ENCODE results near the gene MLST8.
"Not testable (repeated sequence)": the region's sequence is repeated elsewhere in the genome, so short reads cannot be mapped to it uniquely, and the experiment has no call there.

The MLST8 gene

GRCh38 chr16:2232094-2232990 is 27.1 kb downstream of the MLST8 start:
- DNase-seq (ENCODE audit: low read depth) = no peak

GRCh38 chr16:2233046-2233775 is 28.0 kb downstream of the MLST8 start:
- no peak for DNase-seq (ENCODE audit: low read depth)

DNA sequence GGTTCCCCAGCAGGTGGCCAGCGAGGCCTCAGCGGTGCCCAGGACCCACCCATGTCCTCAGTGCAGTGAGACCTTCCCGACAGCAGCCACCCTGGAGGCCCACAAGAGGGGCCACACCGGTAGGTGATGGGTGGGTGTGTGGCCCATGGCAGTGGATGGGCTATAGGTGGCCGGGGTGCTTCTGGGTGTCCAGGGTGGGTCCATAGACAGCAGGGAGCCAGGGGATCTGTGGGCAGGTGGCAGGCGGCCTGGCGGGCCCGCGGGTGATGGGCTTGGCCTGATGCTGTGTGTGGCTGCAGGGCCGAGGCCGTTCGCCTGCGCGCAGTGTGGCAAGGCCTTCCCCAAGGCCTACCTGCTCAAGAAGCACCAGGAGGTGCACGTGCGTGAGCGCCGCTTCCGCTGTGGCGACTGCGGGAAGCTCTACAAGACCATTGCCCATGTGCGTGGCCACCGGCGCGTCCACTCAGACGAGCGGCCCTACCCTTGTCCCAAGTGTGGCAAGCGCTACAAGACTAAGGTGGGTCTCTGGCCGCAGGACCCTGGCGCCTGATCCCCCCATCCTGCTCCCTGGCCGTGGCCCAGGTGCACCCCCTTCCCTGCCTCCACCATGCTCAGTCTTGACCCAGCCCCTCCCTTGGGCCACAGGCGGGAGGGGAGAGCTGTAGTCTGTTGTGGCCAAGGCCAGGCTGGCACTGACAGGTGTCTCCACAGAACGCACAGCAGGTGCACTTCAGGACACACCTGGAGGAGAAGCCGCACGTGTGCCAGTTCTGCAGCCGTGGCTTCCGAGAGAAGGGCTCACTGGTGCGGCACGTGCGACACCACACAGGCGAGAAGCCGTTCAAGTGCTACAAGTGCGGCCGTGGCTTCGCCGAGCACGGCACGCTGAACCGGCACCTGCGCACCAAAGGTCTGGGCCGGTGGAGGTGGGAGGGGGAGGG is 28.9 kb downstream of the MLST8 start:
- DNase-seq (ENCODE audit: low read depth) = no peak

- DNase-seq (ENCODE audit: low read depth) = no peak
Measured at GRCh38 chr16:2234813-2235170, 29.5 kb downstream of the MLST8 start.

DNA sequence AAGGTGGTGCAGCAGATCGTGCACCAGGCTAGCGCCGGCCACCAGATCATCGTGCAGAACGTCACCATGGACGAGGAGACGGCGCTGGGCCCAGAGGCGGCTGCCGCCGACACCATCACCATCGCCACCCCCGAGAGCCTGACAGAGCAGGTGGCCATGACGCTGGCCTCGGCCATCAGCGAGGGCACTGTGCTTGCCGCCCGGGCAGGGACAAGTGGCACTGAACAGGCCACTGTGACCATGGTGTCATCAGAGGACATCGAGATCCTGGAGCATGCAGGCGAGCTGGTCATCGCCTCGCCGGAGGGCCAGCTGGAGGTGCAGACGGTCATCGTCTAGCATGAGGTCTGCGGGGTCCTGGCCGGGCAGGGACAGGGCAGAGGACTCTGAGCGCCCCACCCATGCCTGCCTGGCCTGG is 30.0 kb downstream of the MLST8 start:
- no peak for DNase-seq (ENCODE audit: low read depth)

DNA sequence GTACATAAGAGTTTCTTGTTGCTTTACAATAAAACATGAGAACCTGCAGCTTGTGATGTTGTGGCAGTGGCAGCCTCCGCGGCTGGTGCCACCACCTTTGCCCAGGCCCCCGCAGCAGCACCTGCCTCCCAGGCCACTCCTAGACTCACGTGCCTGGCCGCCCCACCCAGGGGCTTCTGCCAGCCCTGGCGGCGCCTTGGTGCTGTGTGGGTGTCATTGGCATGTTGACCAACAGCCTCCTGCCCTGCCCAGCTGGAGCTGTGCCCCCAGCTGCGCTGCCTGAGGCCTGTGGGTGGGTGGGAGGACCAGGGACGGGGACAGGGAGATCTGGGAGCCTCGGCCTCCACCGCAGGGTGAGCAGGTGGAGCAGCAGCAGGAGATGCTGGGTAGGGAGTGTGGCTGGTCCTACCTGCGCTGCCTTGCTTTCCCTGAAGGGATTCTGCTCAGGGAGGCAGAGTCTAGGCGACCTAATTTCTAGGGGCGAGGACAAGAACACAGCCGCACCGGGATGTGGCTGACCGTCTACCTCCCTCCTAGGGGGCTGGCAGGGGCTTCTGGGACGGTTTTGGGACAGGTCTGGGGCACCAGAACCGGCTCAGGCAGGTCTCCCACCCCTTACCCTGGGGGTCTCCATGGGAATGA is 30.6 kb downstream of the MLST8 start:
- DNase-seq (ENCODE audit: low read depth) = no peak

- DNase-seq (ENCODE audit: low read depth) = no peak
Measured at GRCh38 chr16:2236337-2237101, 31.3 kb downstream of the MLST8 start, which contains the start of gene DNASE1L2. TSS of gene DNASE1L2 (plus strand) at chr16:2236444. CDS start at chr16:2236817, 373 bp downstream.

- no peak for DNase-seq (ENCODE audit: low read depth)
Measured at GRCh38 chr16:2237102-2237482, 31.8 kb downstream of the MLST8 start.

DNA sequence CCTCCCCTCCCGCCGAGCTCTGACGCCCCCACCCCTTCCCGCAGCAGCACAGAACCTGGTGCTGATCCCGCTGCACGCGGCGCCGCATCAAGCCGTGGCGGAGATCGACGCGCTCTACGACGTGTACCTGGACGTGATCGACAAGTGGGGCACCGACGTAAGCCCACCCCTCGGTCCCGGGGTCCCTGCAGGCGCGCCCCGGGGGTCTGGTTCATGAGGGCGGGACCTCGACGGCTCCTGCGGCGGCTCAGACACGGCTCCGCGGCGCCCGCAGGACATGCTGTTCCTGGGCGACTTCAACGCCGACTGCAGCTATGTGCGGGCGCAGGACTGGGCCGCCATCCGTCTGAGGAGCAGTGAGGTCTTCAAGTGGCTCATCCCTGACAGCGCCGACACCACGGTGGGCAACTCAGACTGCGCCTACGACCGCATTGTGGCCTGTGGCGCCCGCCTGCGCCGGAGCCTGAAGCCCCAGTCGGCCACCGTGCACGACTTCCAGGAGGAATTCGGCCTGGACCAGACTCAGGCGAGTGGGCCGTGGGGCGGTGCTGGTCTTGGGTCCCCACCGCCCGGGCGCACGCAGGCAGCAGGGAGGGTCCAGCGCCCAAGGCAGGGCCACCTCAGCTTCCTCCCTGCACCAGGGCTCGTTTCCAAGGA is 32.4 kb downstream of the MLST8 start:
- no peak for DNase-seq (ENCODE audit: low read depth)

GRCh38 chr16:2238150-2238837 is 33.0 kb downstream of the MLST8 start:
- DNase-seq (ENCODE audit: low read depth) = no peak

GRCh38 chr16:2238838-2239675 is 33.8 kb downstream of the MLST8 start:
- DNase-seq (ENCODE audit: low read depth) = no peak

DNA sequence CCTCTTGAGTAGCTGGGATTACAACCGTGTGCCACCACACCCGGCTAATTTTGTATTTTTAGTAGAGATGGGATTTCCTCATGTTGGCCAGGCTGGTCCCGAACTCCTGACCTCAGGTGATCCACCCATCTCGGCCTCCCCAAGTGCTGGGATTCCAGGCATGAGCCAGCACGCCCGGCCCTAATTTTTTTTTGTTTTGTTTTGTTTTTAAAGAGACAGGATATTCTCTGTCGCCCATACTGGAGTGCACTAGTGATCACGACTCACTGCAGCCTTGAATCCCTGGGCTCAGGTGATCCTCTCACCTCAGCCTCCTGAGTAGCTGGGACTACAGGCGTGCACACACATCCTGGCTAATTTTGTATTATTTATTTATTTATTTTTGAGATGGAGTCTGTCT is 35.1 kb downstream of the MLST8 start:
- DNase-seq (ENCODE audit: low read depth) = not testable (repeated sequence)

- DNase-seq (ENCODE audit: low read depth) = no peak
Measured at GRCh38 chr16:2242598-2242997, 37.3 kb downstream of the MLST8 start.

DNA sequence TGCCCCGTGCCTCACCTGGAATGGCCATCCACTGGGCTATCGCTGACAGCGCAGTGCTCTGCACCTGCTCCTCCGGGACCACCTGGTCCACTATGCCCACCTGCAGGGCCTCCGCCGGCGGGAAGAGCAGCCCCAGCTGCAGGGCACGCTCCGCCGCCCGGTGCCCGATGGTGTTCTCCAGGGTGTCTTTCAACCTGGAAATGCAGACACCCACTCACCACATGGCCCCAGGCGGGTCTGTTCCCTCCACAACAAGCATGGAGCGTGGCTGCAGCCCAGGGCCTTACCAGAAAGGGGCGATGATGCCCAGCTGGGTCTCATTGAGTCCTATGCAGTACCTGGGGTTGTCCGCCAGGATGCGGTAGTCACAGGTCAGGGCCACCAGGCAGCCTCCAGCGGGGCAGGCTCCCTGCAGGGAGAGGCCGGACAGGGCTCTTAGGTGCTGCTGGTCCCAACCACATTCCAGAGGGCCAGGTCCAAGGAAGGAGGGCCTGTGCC is 37.8 kb downstream of the MLST8 start:
- DNase-seq (ENCODE audit: low read depth) = no peak

DNA sequence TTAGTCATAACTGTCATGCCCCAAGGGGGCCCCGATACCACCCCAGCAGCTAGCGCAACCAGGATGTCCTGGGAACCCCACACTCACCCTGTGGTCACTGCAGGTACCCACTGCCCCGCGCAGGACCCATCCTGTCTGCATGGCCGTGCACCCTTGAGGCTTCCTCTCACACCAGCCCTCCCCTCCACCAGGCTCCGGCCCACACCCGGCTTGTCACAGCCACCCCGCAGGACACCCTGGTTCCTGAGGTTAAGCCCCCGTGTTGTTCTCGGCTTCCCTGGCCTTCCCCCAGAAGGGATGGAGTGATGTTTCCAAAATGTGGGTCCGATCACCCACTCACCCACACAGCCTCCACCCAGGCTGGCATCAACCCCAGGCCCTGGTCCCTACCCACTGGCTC is 38.5 kb downstream of the MLST8 start:
- no peak for DNase-seq (ENCODE audit: low read depth)

DNA sequence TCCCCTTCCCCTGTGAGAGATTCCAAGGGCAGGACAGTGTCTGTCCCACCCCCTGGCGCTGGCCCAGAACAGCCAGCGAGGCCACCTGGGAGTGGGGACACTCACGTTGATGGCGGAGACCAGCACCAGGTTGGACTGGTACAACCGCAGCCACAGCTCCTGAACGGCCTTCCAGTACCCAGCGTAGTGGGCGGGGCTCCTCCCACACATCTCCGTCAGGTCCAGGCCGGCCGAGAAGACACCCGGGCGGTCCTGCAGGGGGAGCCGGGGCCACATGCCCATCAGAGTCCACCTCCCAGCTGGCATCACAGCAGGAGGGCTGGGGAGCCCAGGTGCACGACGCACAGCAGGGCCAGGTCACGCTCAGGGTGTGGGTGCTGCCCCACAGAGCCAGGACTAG is 39.0 kb downstream of the MLST8 start:
- DNase-seq (ENCODE audit: low read depth) = no peak

- DNase-seq (ENCODE audit: low read depth) = no peak
Measured at GRCh38 chr16:2244926-2245795, 39.9 kb downstream of the MLST8 start.

Data from HS-27A (cell line).